ENCODE results near the gene CLPSL1.

Gene CLPSL1

GRCh38 chr6:35833536-35833935 lies 52.7 kb downstream of the CLPSL1 start:
- H3K27ac Mint-ChIP-seq, result no peak overlapping the region
- no peak overlapping the region for H3K4me3 Mint-ChIP-seq
- peaks cover 44% of the 10 kb centered on the region for H3K36me3 Mint-ChIP-seq (ENCODE audit: low read depth)
- H3K4me1 Mint-ChIP-seq, result no peaks in the 10 kb centered on the region
- H3K9me3 Mint-ChIP-seq, result no peaks in the 10 kb centered on the region
- no peaks in the 10 kb centered on the region for H3K27me3 Mint-ChIP-seq (ENCODE audit: low read depth)
- TF ChIP-seq CTCF (IDR thresholded peaks at IDR 0.05; ENCODE audit: unreplicated experiment in 3 of 3), result no peak

All from nephron (organoid).